Measurements from ENCODE around the gene MACROD2. TPM values are rescaled to one million over a fixed set of nuclear protein-coding genes. Genes with fewer than 3 reads are reported as not detected.

Gene MACROD2
- total RNA-seq, 1 experiment from 2014 or later: 3.7 TPM

- TF ChIP-seq SRF (IDR thresholded peaks at IDR 0.05; ENCODE audit: low read depth) (no peak), TCF7L2 (IDR thresholded peaks at IDR 0.05; ENCODE audit: borderline replicate concordance, extremely low read depth, insufficient read depth, insufficient read length) (no peak), ELF1 (IDR thresholded peaks at IDR 0.05; ENCODE audit: borderline replicate concordance, low read depth) (no peak)
- intact Hi-C loops (cut with micrococcal nuclease): no loop called here
- Histone ChIP-seq H3K4me2 (ENCODE audit: low read length) (no peak overlapping the region), H4K20me1 (ENCODE audit: insufficient read depth) (no peaks in the 10 kb centered on the region), H3K27me3 (ENCODE audit: insufficient read depth, low read length) (no peaks in the 10 kb centered on the region), H3K27ac (ENCODE audit: low read depth, low read length) (no peak overlapping the region), H3K36me3 (ENCODE audit: control insufficient read depth in 1 of 2, insufficient read depth in 2 of 2, low read length in 2 of 2) (no peaks in the 10 kb centered on the region), H3K9ac (ENCODE audit: low read length) (no peak overlapping the region), H3K79me2 (ENCODE audit: insufficient read depth, low read length) (no peaks in the 10 kb centered on the region), H3K9me3 (ENCODE audit: control insufficient read depth in 1 of 2, insufficient read depth in 1 of 2, low read depth in 1 of 2, low read length in 2 of 2) (no peaks in the 10 kb centered on the region; a peak in 2 of 4 replicates), H2AFZ (ENCODE audit: low read depth, low read length, poor library complexity, severe bottlenecking) (no peak overlapping the region), H3K4me3 (replicated peaks in 1 of 2; ENCODE audit: low read depth in 1 of 2, low read length in 2 of 2) (no peak overlapping the region), H3K4me1 (ENCODE audit: control insufficient read depth in 1 of 2, insufficient read depth in 2 of 2, low read length in 2 of 2) (no peaks in the 10 kb centered on the region), H3K9me2 (ENCODE audit: insufficient read depth) (no peaks in the 10 kb centered on the region)
- POLR2A ChIA-PET: no interaction called here
- RAD21 ChIA-PET (ENCODE audit: low non-redundant PET in 1 of 2, low total read pairs in 2 of 2, uncharacterized antibody in 2 of 2, unreplicated experiment in 2 of 2): no interaction called here
- no peak for DNase-seq (ENCODE audit: low read depth, low spot score)
- no TSS peak for BruUV-seq (replicated peaks)
- no peak for ATAC-seq
- CTCF ChIA-PET: no interaction called here
Observed at GRCh38 chr20:15342991-15343523, 1347.7 kb downstream of the MACROD2 start.

- intact Hi-C loops (cut with micrococcal nuclease): no loop called here
- H3K9me2 ChIP-seq (ENCODE audit: insufficient read depth): no peaks in the 10 kb centered on the region
- TF ChIP-seq SP1 (IDR thresholded peaks at IDR 0.05; ENCODE audit: low read depth) (no peak), ELF1 (IDR thresholded peaks at IDR 0.05; ENCODE audit: borderline replicate concordance, low read depth) (no peak), CBX3 (IDR thresholded peaks at IDR 0.05; ENCODE audit: low read depth) (no peak), FOSL1 (IDR thresholded peaks at IDR 0.05; ENCODE audit: low read depth) (no peak), CEBPB (IDR thresholded peaks at IDR 0.05; ENCODE audit: low read depth) (no peak), EGR1 (IDR thresholded peaks at IDR 0.05; ENCODE audit: low read depth) (no peak), SIN3A (IDR thresholded peaks at IDR 0.05; ENCODE audit: low read depth) (no peak), POLR2AphosphoS5 (IDR thresholded peaks at IDR 0.05; ENCODE audit: low read depth, low read length) (no peak)
- CTCF ChIA-PET: no interaction called here
- ATAC-seq (no peak), DNase-seq (ENCODE audit: low read depth, low spot score) (no peak)
- no peaks in the 10 kb centered on the region for H3K36me3 ChIP-seq (ENCODE audit: control insufficient read depth in 1 of 2, insufficient read depth in 2 of 2, low read length in 2 of 2)
- no TSS peak for BruUV-seq (replicated peaks)
- no peak overlapping the region for H2AFZ ChIP-seq (ENCODE audit: low read depth, low read length, poor library complexity, severe bottlenecking)
- H3K4me2 ChIP-seq (ENCODE audit: low read length): no peak overlapping the region
- H3K27ac ChIP-seq (ENCODE audit: low read depth, low read length): no peak overlapping the region
- POLR2A ChIA-PET: no interaction called here
- no peaks in the 10 kb centered on the region for H3K4me1 ChIP-seq (ENCODE audit: control insufficient read depth in 1 of 2, insufficient read depth in 2 of 2, low read length in 2 of 2)
- H3K9ac ChIP-seq (ENCODE audit: low read length): no peak overlapping the region
- H3K79me2 ChIP-seq (ENCODE audit: insufficient read depth, low read length): no peaks in the 10 kb centered on the region
- no peak overlapping the region for H3K4me3 ChIP-seq (replicated peaks in 1 of 2; ENCODE audit: low read depth in 1 of 2, low read length in 2 of 2)
- H4K20me1 ChIP-seq (ENCODE audit: insufficient read depth): no peaks in the 10 kb centered on the region
- H3K27me3 ChIP-seq (ENCODE audit: insufficient read depth, low read length): no peaks in the 10 kb centered on the region
- H3K9me3 ChIP-seq (ENCODE audit: control insufficient read depth in 1 of 2, insufficient read depth in 1 of 2, low read depth in 1 of 2, low read length in 2 of 2): no peaks in the 10 kb centered on the region; a peak in 2 of 4 replicates
- RAD21 ChIA-PET (ENCODE audit: low non-redundant PET in 1 of 2, low total read pairs in 2 of 2, uncharacterized antibody in 2 of 2, unreplicated experiment in 2 of 2): no interaction called here
Observed at GRCh38 chr20:15345287-15345686, 1350.0 kb downstream of the MACROD2 start.

All from HCT116 (cell line).